GM23338 (cell line): ENCODE data around the gene UBE2V1. TPM values are rescaled to one million over a fixed set of nuclear protein-coding genes. Genes with fewer than 3 reads are reported as not detected.
"Not testable (repeated sequence)": the region's sequence is repeated elsewhere in the genome, so short reads cannot be mapped to it uniquely, and the experiment has no call there.

ENCODE experiments used
- ATAC-seq: fragments of 200-7000 bp; cut with Tn5 transposase; 3 replicates; pipeline ENCODE4 v1.9.1; 2020
- DNase-seq: peaks from one replicate; pipeline ENCODE4 v3.0.0-alpha.2; 2015; ENCODE audit warnings: low spot score
- H2AFZ ChIP-seq: fragments of 200-600 bp; sonication (generic); 2 replicates; pipeline ENCODE4 v1.8.0; 2016; ENCODE audit warnings: antibody characterized with exemption, mild to moderate bottlenecking, moderate library complexity
- H3F3A ChIP-seq: fragments of 200-600 bp; sonication (generic); replicated peaks from 2 replicates; pipeline ENCODE4 v1.8.0; 2017; ENCODE audit warnings: antibody characterized with exemption, mixed run types, low read depth
- H3K27ac ChIP-seq: fragments of 200-600 bp; sonication (generic); 2 replicates; pipeline ENCODE4 v1.6.1; 2016; ENCODE audit warnings: low read depth
- H3K27me3 ChIP-seq: fragments of 200-600 bp; sonication (generic); 2 replicates; pipeline ENCODE4 v1.8.0; 2016; ENCODE audit warnings: mild to moderate bottlenecking, mixed run types, moderate library complexity; ENCODE audit not compliant: insufficient read depth
- H3K36me3 ChIP-seq: fragments of 200-600 bp; sonication (generic); 2 replicates; pipeline ENCODE4 v1.8.0; 2016; ENCODE audit warnings: mild to moderate bottlenecking; ENCODE audit not compliant: insufficient read depth
- H3K4me1 ChIP-seq: fragments of 200-600 bp; sonication (generic); 2 replicates; pipeline ENCODE4 v1.8.0; 2016; ENCODE audit warnings: mild to moderate bottlenecking, moderate library complexity; ENCODE audit not compliant: insufficient read depth
- H3K4me2 ChIP-seq: fragments of 200-600 bp; sonication (generic); 2 replicates; pipeline ENCODE4 v1.7.1; 2017; ENCODE audit warnings: mixed run types
- H3K4me3 ChIP-seq: fragments of 200-600 bp; sonication (generic); 2 replicates; pipeline ENCODE4 v1.6.1; 2016; ENCODE audit warnings: mixed run types
- H3K79me2 ChIP-seq: fragments of 200-600 bp; sonication (generic); replicated peaks from 2 replicates; pipeline ENCODE4 v1.8.0; 2017; ENCODE audit warnings: mild to moderate bottlenecking; ENCODE audit not compliant: insufficient read depth
- H3K9me2 ChIP-seq: fragments of 200-600 bp; sonication (generic); 2 replicates; pipeline ENCODE4 v1.8.0; 2017; ENCODE audit not compliant: insufficient read depth
- H4K20me1 ChIP-seq: fragments of 200-600 bp; sonication (generic); replicated peaks from 2 replicates; pipeline ENCODE4 v1.8.0; 2017; ENCODE audit warnings: mild to moderate bottlenecking; ENCODE audit not compliant: insufficient read depth
- H3K27ac Mint-ChIP-seq: 2 replicates; pipeline ENCODE4 v1.8.0; 2020; ENCODE audit warnings: inconsistent platforms, mild to moderate bottlenecking, moderate library complexity, mixed read lengths
- H3K27me3 Mint-ChIP-seq: 3 replicates; pipeline ENCODE4 v1.8.0; 2022; ENCODE audit warnings: low read depth, mild to moderate bottlenecking, moderate library complexity, mixed read lengths, inconsistent platforms; ENCODE audit not compliant: insufficient read depth, poor library complexity
- H3K36me3 Mint-ChIP-seq: 3 replicates; pipeline ENCODE4 v1.8.0; 2021; ENCODE audit warnings: low read depth, mild to moderate bottlenecking, inconsistent platforms, moderate library complexity, mixed read lengths
- H3K4me1 Mint-ChIP-seq: 3 replicates; pipeline ENCODE4 v1.8.0; 2020; ENCODE audit warnings: mild to moderate bottlenecking, inconsistent platforms, mixed read lengths
- H3K4me3 Mint-ChIP-seq: 3 replicates; pipeline ENCODE4 v1.8.0; 2021; ENCODE audit warnings: moderate library complexity, mild to moderate bottlenecking, inconsistent platforms, mixed read lengths
- H3K9me3 Mint-ChIP-seq: 3 replicates; pipeline ENCODE4 v1.8.0; 2020; ENCODE audit warnings: moderate library complexity, mild to moderate bottlenecking, inconsistent platforms, mixed read lengths
- CREB1 ChIP-seq: fragments of 250-450 bp; sonication (Bioruptor Pico); IDR thresholded peaks from 2 replicates; pipeline ENCODE4 v1.5.0; 2020; ENCODE audit warnings: low read depth, mild to moderate bottlenecking, moderate library complexity
- CTCF ChIP-seq, 2 experiments: fragments of 200-600 bp in 1 of 2; sonication (generic) in 1 of 2; conservative IDR thresholded peaks; 2 replicates each; pipeline versions ENCODE4 v1.5.1 to v1.6.1; 2016 to 2017; ENCODE audit warnings: antibody characterized with exemption in 2 of 2, low read depth in 2 of 2, mild to moderate bottlenecking in 2 of 2, moderate library complexity in 1 of 2
- JUNB ChIP-seq: IDR thresholded peaks from one replicate; pipeline ENCODE4 v1.6.1; 2016; ENCODE audit warnings: antibody characterized with exemption; ENCODE audit not compliant: unreplicated experiment
- REST ChIP-seq: IDR thresholded peaks from one replicate; pipeline ENCODE4 v1.6.1; 2018; ENCODE audit warnings: antibody characterized with exemption; ENCODE audit not compliant: unreplicated experiment
- ZNF114 ChIP-seq: fragments of 250-450 bp; sonication (Bioruptor Pico); IDR thresholded peaks from 2 replicates; pipeline ENCODE4 v1.5.0; 2020; ENCODE audit warnings: mild to moderate bottlenecking, moderate library complexity
- ZNF331 ChIP-seq: fragments of 250-450 bp; sonication (Bioruptor Pico); IDR thresholded peaks from 2 replicates; pipeline ENCODE4 v1.5.0; 2020; ENCODE audit warnings: low read depth, mild to moderate bottlenecking, moderate library complexity
- polyA plus RNA-seq: library from polyadenylated mRNA; unstranded; fragments of >200 nt; fragmentation: Nextera tagmentation; extraction: Ambion mirVana; gene quantifications from 2 replicates; pipeline ENCODE4 v1.2.1, GENCODE V29; 2016
- total RNA-seq: library from RNA; depleted of rRNA; stranded (reverse); fragments of >200 nt; shearing (Covaris generic); gene quantifications from 2 replicates; pipeline ENCODE4 v1.2.3, GENCODE V29; 2014

The UBE2V1 gene
- total and polyA plus RNA-seq, 2 experiments from 2014 or later = 105 to 302 TPM

- DNase-seq = peak; percentile 41
- TF ChIP-seq REST = no peak
- peak; percentile 25 to 48; a peak in 3 of 4 replicates for TF ChIP-seq CTCF (conservative IDR thresholded peaks at IDR 0.05; ENCODE audit: low read depth in 2 of 2)
- Histone ChIP-seq H3K36me3 (peaks cover 5% of the 10 kb centered on the region; the same call in 1 of the 2 replicates), H4K20me1 (peaks cover 7% of the 10 kb centered on the region), H3F3A (no peaks in the 10 kb centered on the region), H3K27ac (peak overlapping the region; percentile 55; the same call in 1 of the 2 replicates), H3K27me3 (no peaks in the 10 kb centered on the region), H3K4me3 (no peak overlapping the region), H3K4me1 (peaks cover 11% of the 10 kb centered on the region), H3K9me2 (no peaks in the 10 kb centered on the region), H3K4me2 (no peak overlapping the region), H3K79me2 (peaks cover 11% of the 10 kb centered on the region), H2AFZ (no peak overlapping the region)
- Mint-ChIP-seq H3K4me1 (peaks cover 38% of the 10 kb centered on the region), H3K4me3 (no peak overlapping the region), H3K27me3 (peaks cover 8% of the 10 kb centered on the region), H3K36me3 (peaks cover 44% of the 10 kb centered on the region), H3K9me3 (no peaks in the 10 kb centered on the region), H3K27ac (peak overlapping the region; percentile 76)
- peak; percentile 58 for ATAC-seq
Observed at GRCh38 chr20:50138479-50139393, 25.8 kb upstream of the UBE2V1 start.

GRCh38 chr20:50138120-50138478 lies 25.1 kb upstream of the UBE2V1 start:
- DNase-seq (no peak), ATAC-seq (no peak)
- Histone ChIP-seq H3K9me2 (no peaks in the 10 kb centered on the region), H3K27me3 (no peaks in the 10 kb centered on the region), H2AFZ (no peak overlapping the region), H3F3A (no peaks in the 10 kb centered on the region), H3K36me3 (peaks cover 5% of the 10 kb centered on the region; the same call in 1 of the 2 replicates), H4K20me1 (peaks cover 4% of the 10 kb centered on the region), H3K4me1 (peaks cover 5% of the 10 kb centered on the region), H3K79me2 (peaks cover 11% of the 10 kb centered on the region), H3K4me2 (no peak overlapping the region), H3K27ac (peak overlapping the region; percentile 55), H3K4me3 (no peak overlapping the region)
- TF ChIP-seq REST (no peak), CREB1 (CRISPR knock-in tag) (no peak), ZNF114 (CRISPR knock-in tag) (no peak), ZNF331 (CRISPR knock-in tag) (no peak), JUNB (no peak)
- Mint-ChIP-seq H3K27me3 (peaks cover 8% of the 10 kb centered on the region), H3K4me1 (peaks cover 34% of the 10 kb centered on the region), H3K4me3 (no peak overlapping the region), H3K9me3 (no peaks in the 10 kb centered on the region), H3K36me3 (peaks cover 40% of the 10 kb centered on the region), H3K27ac (peak overlapping the region; percentile 53)

GRCh38 chr20:50137702-50138101 lies 24.8 kb upstream of the UBE2V1 start:
- peaks cover 30% of the 10 kb centered on the region for H3K4me1 Mint-ChIP-seq
- not testable (repeated sequence) for H3K9me2 ChIP-seq, ATAC-seq, H2AFZ ChIP-seq, H4K20me1 ChIP-seq, H3K4me2 ChIP-seq, H3F3A ChIP-seq, H3K27me3 Mint-ChIP-seq, H3K4me1 ChIP-seq, DNase-seq, H3K4me3 ChIP-seq, H3K27me3 ChIP-seq, H3K36me3 ChIP-seq, H3K4me3 Mint-ChIP-seq, H3K9me3 Mint-ChIP-seq
- peaks cover 36% of the 10 kb centered on the region for H3K36me3 Mint-ChIP-seq
- H3K27ac Mint-ChIP-seq = peak overlapping the region; percentile 53
- Histone ChIP-seq H3K79me2 (peaks cover 11% of the 10 kb centered on the region), H3K27ac (peak overlapping the region; percentile 55)
